Thoracic aorta (tissue), 2 donors: Measurements from ENCODE around the gene FCER2. TPM values are rescaled to one million over a fixed set of nuclear protein-coding genes. Genes with fewer than 3 reads are reported as not detected.

ENCODE experiments used
- ATAC-seq: fragments of 150-250 bp; one replicate; pipeline ENCODE4 v1.8.0; 2017; ENCODE audit warnings: low read depth; ENCODE audit not compliant: insufficient number of reproducible peaks, low FRiP score
- DNase-seq: peaks from one replicate; pipeline ENCODE4 v3.0.0-alpha.2; 2020; ENCODE audit warnings: low spot score
- H3K27ac ChIP-seq, 2 donors: fragments of 200-600 bp; sonication (generic); 1 replicate in 1 of 2; 2 replicates in 1 of 2; pipeline ENCODE4 v1.5.1; 2016; ENCODE audit warnings: mild to moderate bottlenecking in 2 of 2, moderate library complexity in 2 of 2
- H3K27me3 ChIP-seq: fragments of 200-600 bp; sonication (generic); replicated peaks from 2 replicates; pipeline ENCODE4 v1.6.0; 2016; ENCODE audit warnings: mild to moderate bottlenecking; ENCODE audit not compliant: insufficient read depth
- H3K36me3 ChIP-seq: fragments of 200-600 bp; sonication (generic); one replicate; pipeline ENCODE4 v1.5.1; 2016
- H3K4me1 ChIP-seq, 2 donors: fragments of 200-600 bp; sonication (generic); 1 replicate in 1 of 2; 2 replicates in 1 of 2; pipeline versions ENCODE4 v1.5.1 to v1.6.0; 2016; ENCODE audit warnings: low read depth in 2 of 2, mild to moderate bottlenecking in 1 of 2; ENCODE audit not compliant: control insufficient read depth in 1 of 2
- H3K4me3 ChIP-seq: fragments of 200-600 bp; sonication (generic); 2 replicates; pipeline ENCODE4 v1.5.1; 2016; ENCODE audit warnings: mild to moderate bottlenecking
- H3K9me3 ChIP-seq: fragments of 200-600 bp; sonication (generic); 2 replicates; pipeline ENCODE4 v1.5.1; 2016
- CTCF ChIP-seq: fragments of 200-600 bp; sonication (generic); IDR thresholded peaks from one replicate; pipeline ENCODE4 v1.5.1; 2019; ENCODE audit warnings: antibody characterized with exemption
- total RNA-seq, 2 donors: library from RNA; depleted of rRNA; stranded (reverse); fragments of >200 nt; gene quantifications; one replicate each; pipeline versions ENCODE4 v1.1.0 to v1.2.3, GENCODE V29; 2016

The FCER2 gene
- total RNA-seq, 2 donors from 2014 or later, result 1.4 to 1.5 TPM

GRCh38 chr19:7732045-7732444, 30.1 kb upstream of the FCER2 start, which contains the start of gene CLEC4G:
Gene CLEC4G (minus strand): TSS chr19:7732110. CDS start chr19:7732102, 8 bp downstream.
- Histone ChIP-seq H3K27ac (no peak within 1 kb of the TSS), H3K27me3 (no peaks in the 10 kb centered on the region), H3K9me3 (no peaks in the 10 kb centered on the region), H3K4me3 (no peak within 1 kb of the TSS), H3K4me1 (no peaks in the 10 kb centered on the region), H3K36me3 (no peaks in the 10 kb centered on the region)
- DNase-seq (no peak), ATAC-seq (no peak)
- TF ChIP-seq CTCF, result no peak

GRCh38 chr19:7731615-7732014, 29.7 kb upstream of the FCER2 start:
- Histone ChIP-seq H3K9me3 (no peaks in the 10 kb centered on the region), H3K4me3 (no peak overlapping the region), H3K27me3 (no peaks in the 10 kb centered on the region), H3K36me3 (no peaks in the 10 kb centered on the region), H3K4me1 (no peaks in the 10 kb centered on the region), H3K27ac (no peak overlapping the region)
- no peak for TF ChIP-seq CTCF
- ATAC-seq, result no peak
- DNase-seq, result no peak

- no peaks in the 10 kb centered on the region for H3K27me3 ChIP-seq
- no peak overlapping the region for H3K4me3 ChIP-seq
- H3K36me3 ChIP-seq, result no peaks in the 10 kb centered on the region
- DNase-seq (no peak), ATAC-seq (no peak)
- H3K4me1 ChIP-seq, result no peaks in the 10 kb centered on the region
- TF ChIP-seq CTCF, result no peak
- H3K27ac ChIP-seq, result no peak overlapping the region
- no peaks in the 10 kb centered on the region for H3K9me3 ChIP-seq
These were observed 29.3 kb upstream of the FCER2 start for GRCh38 chr19:7731218-7731595.

- Histone ChIP-seq H3K36me3 (no peaks in the 10 kb centered on the region), H3K4me3 (peak overlapping the region; percentile 23), H3K9me3 (no peaks in the 10 kb centered on the region), H3K4me1 (no peaks in the 10 kb centered on the region), H3K27me3 (no peaks in the 10 kb centered on the region), H3K27ac (no peak overlapping the region)
- ATAC-seq (no peak), DNase-seq (no peak)
- TF ChIP-seq CTCF, result no peak
These were observed 28.6 kb upstream of the FCER2 start for GRCh38 chr19:7730286-7731217.

- no peak for ATAC-seq
- TF ChIP-seq CTCF, result no peak
- H3K27ac ChIP-seq, result no peak overlapping the region
- H3K36me3 ChIP-seq, result no peaks in the 10 kb centered on the region
- no peaks in the 10 kb centered on the region for H3K27me3 ChIP-seq
- no peaks in the 10 kb centered on the region for H3K4me1 ChIP-seq
- H3K4me3 ChIP-seq, result peak overlapping the region; percentile 23
- DNase-seq, result no peak
- no peaks in the 10 kb centered on the region for H3K9me3 ChIP-seq
These were observed 27.9 kb upstream of the FCER2 start for GRCh38 chr19:7729831-7730285.
